Thoracic aorta (tissue), 2 donors: Measurements from ENCODE around the gene B4GALNT4. TPM values are rescaled to one million over a fixed set of nuclear protein-coding genes. Genes with fewer than 3 reads are reported as not detected.

Experiments
- ATAC-seq: fragments of 150-250 bp; one replicate; pipeline ENCODE4 v1.8.0; 2017; ENCODE audit warnings: low read depth; ENCODE audit not compliant: insufficient number of reproducible peaks, low FRiP score
- DNase-seq: peaks from one replicate; pipeline ENCODE4 v3.0.0-alpha.2; 2020; ENCODE audit warnings: low spot score
- H3K27ac ChIP-seq, 2 donors: fragments of 200-600 bp; sonication (generic); 1 replicate in 1 of 2; 2 replicates in 1 of 2; pipeline ENCODE4 v1.5.1; 2016; ENCODE audit warnings: mild to moderate bottlenecking in 2 of 2, moderate library complexity in 2 of 2
- H3K27me3 ChIP-seq: fragments of 200-600 bp; sonication (generic); replicated peaks from 2 replicates; pipeline ENCODE4 v1.6.0; 2016; ENCODE audit warnings: mild to moderate bottlenecking; ENCODE audit not compliant: insufficient read depth
- H3K36me3 ChIP-seq: fragments of 200-600 bp; sonication (generic); one replicate; pipeline ENCODE4 v1.5.1; 2016
- H3K4me1 ChIP-seq, 2 donors: fragments of 200-600 bp; sonication (generic); 1 replicate in 1 of 2; 2 replicates in 1 of 2; pipeline versions ENCODE4 v1.5.1 to v1.6.0; 2016; ENCODE audit warnings: low read depth in 2 of 2, mild to moderate bottlenecking in 1 of 2; ENCODE audit not compliant: control insufficient read depth in 1 of 2
- H3K4me3 ChIP-seq: fragments of 200-600 bp; sonication (generic); 2 replicates; pipeline ENCODE4 v1.5.1; 2016; ENCODE audit warnings: mild to moderate bottlenecking
- H3K9me3 ChIP-seq: fragments of 200-600 bp; sonication (generic); 2 replicates; pipeline ENCODE4 v1.5.1; 2016
- total RNA-seq, 2 donors: library from RNA; depleted of rRNA; stranded (reverse); fragments of >200 nt; gene quantifications; one replicate each; pipeline versions ENCODE4 v1.1.0 to v1.2.3, GENCODE V29; 2016
- TF ChIP-seq, protein P1 (sequence below): fragments of 200-600 bp; sonication (generic); IDR thresholded peaks from one replicate; pipeline ENCODE4 v1.5.1; 2019; ENCODE audit warnings: antibody characterized with exemption

B4GALNT4 gene
- total RNA-seq, 2 donors from 2014 or later, result 0.78 to 3.7 TPM

DNA sequence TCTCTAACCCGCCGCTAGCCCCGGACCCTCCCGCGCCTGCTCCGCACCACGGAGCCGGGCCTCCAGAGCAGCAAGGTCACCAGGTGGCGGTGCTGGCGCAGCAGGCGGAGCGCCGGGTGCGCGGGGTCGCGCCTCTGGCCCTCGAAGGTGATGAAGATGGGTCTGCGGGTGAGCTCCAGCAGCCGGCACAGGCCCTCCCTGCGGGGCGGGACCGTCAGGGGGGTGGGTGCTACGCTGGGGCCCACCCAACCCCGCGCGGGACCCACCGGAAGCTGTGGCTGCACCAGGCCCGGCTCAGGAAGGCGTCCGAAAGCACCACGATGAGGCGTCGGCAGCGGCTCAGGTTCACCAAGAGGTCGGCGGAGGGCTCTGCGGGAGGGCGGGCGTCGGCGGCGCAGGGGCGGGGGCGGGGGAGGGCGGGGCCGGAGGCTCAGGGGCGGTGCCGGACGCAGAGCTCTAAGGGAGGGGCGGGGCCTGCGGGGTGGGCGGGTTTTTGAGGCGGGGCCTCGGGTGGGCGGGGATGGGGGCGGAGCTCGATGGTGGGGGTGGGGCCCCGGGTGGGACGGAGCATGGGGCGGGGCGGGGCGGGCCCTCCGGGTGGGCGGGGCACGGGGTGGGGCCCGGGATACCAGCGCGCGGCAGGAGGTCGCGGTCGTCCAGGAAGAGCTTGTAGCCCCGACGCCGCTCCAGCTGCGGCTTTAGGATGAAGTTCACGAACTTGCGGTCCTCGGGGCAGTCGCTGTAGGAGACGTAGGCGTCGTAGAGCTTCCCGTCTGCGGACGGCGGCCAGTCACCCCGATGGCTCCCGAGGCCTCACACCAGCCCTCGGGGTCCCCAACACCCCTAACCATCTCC, 37.7 kb downstream of the B4GALNT4 start:
- DNase-seq, result no peak
- Histone ChIP-seq H3K27ac (peak overlapping the region in 1 of 2 donors; percentile 26), H3K4me3 (peak overlapping the region; percentile 86)

DNA sequence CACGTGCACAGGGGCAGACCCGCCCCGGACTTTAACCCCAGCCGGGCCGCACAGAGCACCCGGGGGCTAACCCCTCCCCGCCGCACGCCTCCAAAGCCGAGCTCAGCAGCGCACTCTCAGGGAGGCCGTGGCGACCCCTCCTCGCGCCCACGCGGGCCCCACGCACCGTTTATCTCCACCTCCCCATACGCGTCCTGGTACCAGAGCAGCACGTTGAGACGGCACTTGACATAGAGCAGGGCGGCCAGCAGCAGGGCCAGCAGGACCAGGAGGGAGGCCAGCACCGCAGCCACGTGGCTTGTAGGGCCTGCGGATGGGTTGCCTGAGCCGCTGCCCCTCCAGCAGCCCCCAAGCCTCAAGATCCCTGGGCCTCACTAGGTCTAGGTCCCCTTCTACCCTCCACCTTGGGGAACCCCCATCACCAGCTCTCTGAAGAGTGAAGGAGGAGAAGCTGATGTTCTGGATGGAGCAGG, 38.4 kb downstream of the B4GALNT4 start:
- Histone ChIP-seq H3K4me1 (peaks cover 6 to 13% of the 10 kb centered on the region in 2 donors), H3K27me3 (no peaks in the 10 kb centered on the region), H3K27ac (no peak overlapping the region), H3K4me3 (peak overlapping the region; percentile 57), H3K36me3 (no peaks in the 10 kb centered on the region), H3K9me3 (no peaks in the 10 kb centered on the region)
- DNase-seq (no peak), ATAC-seq (no peak)
- TF ChIP-seq, protein P1, sequence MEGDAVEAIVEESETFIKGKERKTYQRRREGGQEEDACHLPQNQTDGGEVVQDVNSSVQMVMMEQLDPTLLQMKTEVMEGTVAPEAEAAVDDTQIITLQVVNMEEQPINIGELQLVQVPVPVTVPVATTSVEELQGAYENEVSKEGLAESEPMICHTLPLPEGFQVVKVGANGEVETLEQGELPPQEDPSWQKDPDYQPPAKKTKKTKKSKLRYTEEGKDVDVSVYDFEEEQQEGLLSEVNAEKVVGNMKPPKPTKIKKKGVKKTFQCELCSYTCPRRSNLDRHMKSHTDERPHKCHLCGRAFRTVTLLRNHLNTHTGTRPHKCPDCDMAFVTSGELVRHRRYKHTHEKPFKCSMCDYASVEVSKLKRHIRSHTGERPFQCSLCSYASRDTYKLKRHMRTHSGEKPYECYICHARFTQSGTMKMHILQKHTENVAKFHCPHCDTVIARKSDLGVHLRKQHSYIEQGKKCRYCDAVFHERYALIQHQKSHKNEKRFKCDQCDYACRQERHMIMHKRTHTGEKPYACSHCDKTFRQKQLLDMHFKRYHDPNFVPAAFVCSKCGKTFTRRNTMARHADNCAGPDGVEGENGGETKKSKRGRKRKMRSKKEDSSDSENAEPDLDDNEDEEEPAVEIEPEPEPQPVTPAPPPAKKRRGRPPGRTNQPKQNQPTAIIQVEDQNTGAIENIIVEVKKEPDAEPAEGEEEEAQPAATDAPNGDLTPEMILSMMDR, result no peak

More for the DNA sequence above, 37.7 kb downstream of the B4GALNT4 start:
- ATAC-seq, result peak; percentile 29
- no peaks in the 10 kb centered on the region for H3K9me3 ChIP-seq
- H3K36me3 ChIP-seq, result no peaks in the 10 kb centered on the region
- peaks cover 6 to 13% of the 10 kb centered on the region in 2 donors for H3K4me1 ChIP-seq
- TF ChIP-seq, protein P1, result no peak
- H3K27me3 ChIP-seq, result no peaks in the 10 kb centered on the region

DNA sequence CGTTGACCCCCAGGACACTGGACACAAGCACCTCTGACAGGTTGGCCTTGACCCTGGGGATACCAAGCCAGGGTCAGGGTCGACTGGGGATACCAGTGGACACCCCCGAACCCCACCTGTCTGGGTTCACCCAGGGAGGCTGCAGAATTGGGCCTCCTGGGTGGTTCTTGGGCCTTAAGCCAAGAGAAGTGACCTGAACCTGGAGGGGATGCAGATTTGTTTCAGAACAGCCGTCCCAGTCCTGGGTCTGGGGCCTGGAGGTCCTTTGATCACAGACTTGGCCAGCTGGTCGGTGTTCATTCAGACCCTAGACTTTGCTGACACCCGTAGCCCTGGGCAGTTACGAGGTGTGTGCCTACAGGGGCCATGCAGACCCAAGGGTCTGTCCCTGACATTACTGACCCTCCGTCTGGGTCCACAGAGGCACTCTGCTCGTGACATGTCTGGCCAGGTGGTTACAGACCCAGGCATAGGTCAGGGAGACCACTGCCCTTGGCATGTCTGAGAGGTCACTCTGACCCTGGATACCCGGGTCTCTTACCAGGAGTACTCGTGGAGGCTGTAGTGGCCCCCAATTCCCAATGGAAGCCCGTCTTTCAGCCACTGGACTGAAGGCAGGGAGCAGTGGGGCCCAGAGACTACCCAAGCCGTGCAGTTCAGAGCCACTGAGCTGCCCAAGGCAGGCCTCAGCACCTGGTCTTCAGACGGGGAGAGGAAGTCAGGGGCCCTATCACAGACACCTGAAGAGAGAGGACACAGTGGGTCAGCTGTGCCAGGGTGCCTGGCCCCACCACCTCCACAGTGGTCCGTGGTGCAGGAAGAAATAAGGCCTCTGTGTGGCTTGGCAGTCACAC, 39.1 kb downstream of the B4GALNT4 start:
- Histone ChIP-seq H3K36me3 (no peaks in the 10 kb centered on the region), H3K4me1 (peaks cover 6 to 13% of the 10 kb centered on the region in 2 donors), H3K27ac (no peak overlapping the region), H3K27me3 (no peaks in the 10 kb centered on the region), H3K9me3 (no peaks in the 10 kb centered on the region), H3K4me3 (no peak overlapping the region)
- DNase-seq (no peak), ATAC-seq (no peak)
- TF ChIP-seq, protein P1, result no peak

DNA sequence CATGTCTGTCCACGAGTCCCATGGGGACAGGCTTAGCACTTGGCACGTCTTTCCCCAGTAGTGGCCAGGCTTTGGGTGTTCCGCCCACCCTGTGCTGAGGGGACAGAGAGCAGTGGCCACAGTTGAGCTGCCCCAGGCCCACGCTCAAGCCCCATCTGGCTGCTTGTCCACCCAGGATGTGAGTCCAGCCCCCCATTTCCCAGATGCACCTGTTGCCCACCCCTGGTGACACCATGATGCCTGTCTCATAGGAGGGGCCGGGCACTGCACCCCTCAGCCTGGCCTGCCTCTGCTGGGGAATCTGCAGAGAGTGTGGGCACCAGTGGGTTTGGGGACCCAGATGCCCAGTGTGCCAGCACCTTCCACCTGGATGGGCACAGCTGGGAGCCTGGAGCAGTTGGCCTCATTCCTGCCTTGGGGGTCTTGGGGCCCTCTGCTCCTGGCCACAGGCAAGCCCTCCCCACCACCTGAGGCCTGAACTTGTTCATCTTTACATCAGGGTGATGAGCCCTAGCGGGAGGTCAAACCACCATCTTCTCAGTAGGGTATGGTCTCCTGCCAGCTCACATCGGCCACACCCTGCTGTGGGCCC, 39.8 kb downstream of the B4GALNT4 start:
- Histone ChIP-seq H3K27ac (no peak overlapping the region), H3K4me1 (peaks cover 6 to 13% of the 10 kb centered on the region in 2 donors), H3K36me3 (no peaks in the 10 kb centered on the region), H3K9me3 (no peaks in the 10 kb centered on the region), H3K4me3 (no peak overlapping the region), H3K27me3 (no peaks in the 10 kb centered on the region)
- TF ChIP-seq, protein P1, result no peak
- no peak for DNase-seq
- no peak for ATAC-seq
